K562 (cell line): ENCODE measurements around the gene CHST2. TPM values are rescaled to one million over a fixed set of nuclear protein-coding genes. Genes with fewer than 3 reads are reported as not detected.

ENCODE experiments used
- ATAC-seq: fragments of 200-7000 bp; cut with Tn5 transposase; 3 replicates; pipeline ENCODE4 v1.9.1; 2020; ENCODE audit warnings: moderate library complexity
- BruUV-seq: library from RNA; stranded (reverse); fragments of 400-500 nt; replicated peaks from 2 replicates; lab custom pipeline; 2021; lab: Mats Ljungman, UMichigan
- CTCF ChIA-PET: fragments of 300-600 bp; formaldehyde crosslinking; extraction: SDS; loops from one replicate; lab custom pipeline; 2021; ENCODE audit warnings: low intra/inter-chr PET ratio; lab: Yijun Ruan, JAX
- POLR2A ChIA-PET: fragments of 300-600, 350-650 bp; sonication (Branson Sonifier 250); formaldehyde crosslinking; extraction: SDS; loops from one replicate; lab custom pipeline; 2021; ENCODE audit warnings: antibody characterized with exemption, inconsistent platforms; lab: Yijun Ruan, JAX
- DNase-seq, 4 experiments: peaks; one replicate each; pipeline versions ENCODE4 v3.0.0 to v3.0.0-alpha.2; 2011 to 2018; ENCODE audit warnings: low spot score in 3 of 4, mixed read lengths in 3 of 4; ENCODE audit errors: extremely low read depth in 1 of 4
- FAIRE-seq: peaks from 2 replicates; lab custom pipeline; 2011; peaks lifted over from hg19 to GRCh38; lab: Jason Lieb, UNC
- H2AFZ ChIP-seq: 2 replicates; pipeline ENCODE4 v1.6.0; 2011; ENCODE audit warnings: low read depth, low read length, control low read depth, inconsistent platforms
- H3K27ac ChIP-seq: fragments of 200-600 bp; 3 replicates; pipeline ENCODE4 v1.8.0; 2011; ENCODE audit warnings: low read depth, mild to moderate bottlenecking, control low read depth, inconsistent platforms, low read length, moderate library complexity, mixed read lengths; ENCODE audit errors: extremely low read depth
- H3K27me3 ChIP-seq, 2 experiments: fragments of 300-600 bp in 1 of 2; 2 replicates in 1 of 2; 3 replicates in 1 of 2; pipeline versions ENCODE4 v1.6.0 to v1.8.0; 2011; ENCODE audit warnings: inconsistent platforms in 2 of 2, low read length in 2 of 2, mild to moderate bottlenecking in 1 of 2, mixed read lengths in 1 of 2, moderate library complexity in 1 of 2; ENCODE audit not compliant: control insufficient read depth in 2 of 2, insufficient read depth in 2 of 2
- H3K36me3 ChIP-seq: fragments of 300-600 bp; 3 replicates; pipeline ENCODE4 v1.8.0; 2011; ENCODE audit warnings: mild to moderate bottlenecking, low read length, inconsistent platforms; ENCODE audit not compliant: control insufficient read depth, insufficient read depth
- H3K4me1 ChIP-seq, 2 experiments: fragments of 200-600 bp in 1 of 2; replicated peaks in 1 of 2; 2 replicates in 1 of 2; 3 replicates in 1 of 2; pipeline versions ENCODE4 v1.5.1 to v1.8.0; 2011; ENCODE audit warnings: inconsistent platforms in 2 of 2, low read length in 2 of 2, mild to moderate bottlenecking in 1 of 2, mixed read lengths in 1 of 2, moderate library complexity in 1 of 2; ENCODE audit not compliant: control insufficient read depth in 2 of 2, insufficient read depth in 2 of 2
- H3K4me2 ChIP-seq: 2 replicates; pipeline ENCODE4 v1.6.1; 2011; ENCODE audit warnings: low read length, control low read depth, inconsistent platforms, mixed read lengths; ENCODE audit not compliant: insufficient read depth
- H3K4me3 ChIP-seq: fragments of 200-600 bp; sonication (generic), shearing (Covaris generic); 2 replicates; pipeline ENCODE4 v1.5.1; 2016; ENCODE audit warnings: control low read depth, inconsistent platforms
- H3K79me2 ChIP-seq: fragments of 200-600 bp; 3 replicates; pipeline ENCODE4 v1.8.0; 2011; ENCODE audit warnings: low read length, inconsistent platforms; ENCODE audit not compliant: control insufficient read depth, insufficient read depth
- H3K9ac ChIP-seq, 2 experiments: 2 replicates each; pipeline versions ENCODE4 v1.6.0 to v1.6.1; 2011; ENCODE audit warnings: low read depth in 2 of 2, low read length in 2 of 2, control low read depth in 1 of 2, inconsistent platforms in 1 of 2, mild to moderate bottlenecking in 1 of 2, mixed read lengths in 1 of 2; ENCODE audit not compliant: insufficient read depth in 1 of 2
- H3K9me1 ChIP-seq: one replicate; pipeline ENCODE4 v1.6.0; 2011; ENCODE audit warnings: inconsistent platforms, mild to moderate bottlenecking, low read length, moderate library complexity; ENCODE audit not compliant: control insufficient read depth, insufficient read depth
- H3K9me3 ChIP-seq: replicated peaks from 2 replicates; pipeline ENCODE4 v1.5.1; 2011; ENCODE audit warnings: low read depth, low read length, inconsistent platforms; ENCODE audit not compliant: control insufficient read depth, insufficient read depth
- H4K20me1 ChIP-seq: replicated peaks from 2 replicates; pipeline ENCODE4 v1.6.1; 2011; ENCODE audit warnings: low read length, inconsistent platforms, mixed read lengths; ENCODE audit not compliant: control insufficient read depth, insufficient read depth
- BCOR ChIP-seq: fragments of 450-650 bp; IDR thresholded peaks from 2 replicates; pipeline ENCODE4 v1.6.1; 2016
- CEBPZ ChIP-seq: fragments of 150-350 bp; IDR thresholded peaks from 2 replicates; pipeline ENCODE4 v1.6.1; 2014; ENCODE audit warnings: low read depth, mild to moderate bottlenecking, low read length, borderline replicate concordance
- NCOA1 ChIP-seq: fragments of 450-650 bp; IDR thresholded peaks from 2 replicates; pipeline ENCODE4 v1.6.1; 2016; ENCODE audit warnings: low read depth
- ZBTB40 ChIP-seq, 2 experiments: fragments of 450-650 bp in 1 of 2; sonication (generic) in 1 of 2; formaldehyde crosslinking in 1 of 2; IDR thresholded peaks; 2 replicates each; pipeline versions ENCODE4 v1.7.1 to v1.9.0; 2016 to 2022; ENCODE audit warnings: inconsistent platforms in 1 of 2, mild to moderate bottlenecking in 1 of 2, missing genetic modification reagents in 1 of 2
- ZNF444 ChIP-seq: fragments of 250-450 bp; sonication (Bioruptor Pico); IDR thresholded peaks from 2 replicates; pipeline ENCODE4 v1.4.0; 2020; ENCODE audit warnings: mild to moderate bottlenecking, moderate library complexity
- WGBS: fragments of 100-300 bp; shearing (Covaris generic); methylation state at CpG from one replicate; pipeline ENCODE4 v1.1.6; 2016; ENCODE audit warnings: low coverage, mixed read lengths; ENCODE audit not compliant: insufficient coverage; ENCODE audit errors: missing lambda C conversion rate; 5-methylcytosine and 5-hydroxymethylcytosine counted together
- in situ Hi-C: fragments of 300-500 bp; cut with MboI; formaldehyde crosslinking; loops from 4 replicates; pipeline ENCODE4 v1.15.0; 2018; ENCODE audit warnings: inconsistent platforms, mixed read lengths
- intact Hi-C: fragments of 100-400 bp; cut with micrococcal nuclease; formaldehyde crosslinking; loops from 2 replicates; pipeline ENCODE4 v1.14.2; 2022
- polyA plus RNA-seq, 8 experiments: library from polyadenylated mRNA; depleted of rRNA in 4 of 8; stranded (reverse) in 5 of 8; unstranded in 3 of 8; fragments of >200 nt; fragmentation: Nextera tagmentation in 2 of 8; fragmentation: Illumina TruSeq in 1 of 8; extraction: Ambion mirVana in 2 of 8; extraction: Trizol in 1 of 8; gene quantifications; 2 replicates each; pipeline versions ENCODE4 v1.2.1 to v1.2.3, GENCODE V29; 2011 to 2014; ENCODE audit warnings: inconsistent platforms in 1 of 8, missing spikeins in 1 of 8
- total RNA-seq, 7 experiments: library from RNA; depleted of rRNA in 6 of 7; stranded (reverse); fragments of >200 nt in 6 of 7; fragmentation: Illumina TruSeq in 2 of 7; extraction: Trizol in 2 of 7; gene quantifications; 2 replicates each; pipeline versions ENCODE4 v1.2.1 to v1.2.3, GENCODE V29; 2011 to 2021; ENCODE audit warnings: low replicate concordance in 1 of 7

Gene CHST2
- total and polyA plus RNA-seq, 9 of the 15 experiments (the other 6 are each of a cell fraction or from before 2014, with no cell fraction given), result 3.4 to 60.3 (median 13.9) TPM

GRCh38 chr3:143122089-143122430 lies 2.5 kb downstream of the CHST2 start:
- peak overlapping the region in 1 of 2 experiments; percentile 57; a peak in 1 of 4 replicates for H3K9ac ChIP-seq
- WGBS, result 88% methylated on average over 13 of the region's 16 CpGs
- no peak for DNase-seq
- ChIA-PET CTCF (no interaction called here), POLR2A (no interaction called here)
- in situ Hi-C loops, result no loop called here
- H2AFZ ChIP-seq, result no peak overlapping the region
- FAIRE-seq, result no peak
- H3K79me2 ChIP-seq, result peaks cover 91% of the 10 kb centered on the region
- 0 out of 2 replicates have a peak, but pooled peaks cover 4% of the 10 kb centered on the region for H4K20me1 ChIP-seq
- peaks cover 7% of the 10 kb centered on the region for H3K9me3 ChIP-seq
- BruUV-seq, result no TSS peak
- H3K4me3 ChIP-seq, result no peak overlapping the region; the same call in 1 of the 2 replicates
- peak overlapping the region; percentile 92 for H3K4me2 ChIP-seq
- peak overlapping the region; percentile 26; the same call in 1 of the 3 replicates for H3K27ac ChIP-seq
- peaks cover 22% of the 10 kb centered on the region; the same call in 2 of the 3 replicates for H3K36me3 ChIP-seq
- no peak for TF ChIP-seq BCOR
- no peak for TF ChIP-seq CEBPZ
- TF ChIP-seq NCOA1, result no peak
- no peak for TF ChIP-seq ZBTB40 (IDR thresholded peaks at IDR 0.05)
- 0 out of 2 replicates have a peak, but pooled peaks have one; percentile 18 for TF ChIP-seq ZBTB40 (CRISPR knock-in tag; IDR thresholded peaks at IDR 0.05)
- no peak for TF ChIP-seq ZNF444 (CRISPR knock-in tag)
- intact Hi-C loops, result loop anchor here (5.0 kb wide), 2 partner anchors 60 to 225 kb away; no protein-coding TSS in a partner anchor
- H3K4me1 ChIP-seq, result peaks cover 34 to 48% of the 10 kb centered on the region in 2 experiments; a peak in 4 of 5 replicates
- no peaks in the 10 kb centered on the region for H3K9me1 ChIP-seq
- no peaks in the 10 kb centered on the region for H3K27me3 ChIP-seq
- no peak for ATAC-seq
